Activated T-cell treated with anti-CD3 and anti-CD28 coated beads, Interleukin-2, amount 50 U/mL, for 72 hours (primary cell): ENCODE data around the gene NDUFA13. TPM values are rescaled to one million over a fixed set of nuclear protein-coding genes. Genes with fewer than 3 reads are reported as not detected.

Experiments
- ATAC-seq, 2 donors: fragments of 150-1000 bp; cut with Tn5 transposase; replicated peaks in 1 of 2; 2 replicates each; pipeline ENCODE4 v1.10.0; 2021; ENCODE audit warnings: moderate library complexity in 2 of 2, mild to moderate bottlenecking in 1 of 2
- DNase-seq, 2 donors: peaks; one replicate each; pipeline ENCODE4 v3.0.0; 2021 to 2022; ENCODE audit warnings: mixed read lengths in 1 of 2
- H3K27ac Mint-ChIP-seq: one replicate; pipeline ENCODE4 v1.8.0; 2022; ENCODE audit warnings: mild to moderate bottlenecking, moderate library complexity, mixed read lengths
- H3K27me3 Mint-ChIP-seq: one replicate; pipeline ENCODE4 v1.8.0; 2022; ENCODE audit warnings: low read depth, mixed read lengths
- H3K36me3 Mint-ChIP-seq, 2 donors: one replicate each; pipeline ENCODE4 v1.8.0; 2022; ENCODE audit warnings: mixed read lengths in 2 of 2, mild to moderate bottlenecking in 1 of 2; ENCODE audit not compliant: insufficient read depth in 2 of 2
- H3K4me1 Mint-ChIP-seq: one replicate; pipeline ENCODE4 v1.8.0; 2022; ENCODE audit warnings: low read depth, mixed read lengths
- H3K4me3 Mint-ChIP-seq, 2 donors: one replicate each; pipeline ENCODE4 v1.8.0; 2022; ENCODE audit warnings: mild to moderate bottlenecking in 2 of 2, mixed read lengths in 2 of 2, moderate library complexity in 2 of 2
- H3K9me3 Mint-ChIP-seq, 2 donors: one replicate each; pipeline ENCODE4 v1.8.0; 2022; ENCODE audit warnings: mixed read lengths in 2 of 2
- total RNA-seq, 2 donors: library from RNA; stranded (reverse); gene quantifications; one replicate each; pipeline ENCODE4 v1.2.3, GENCODE V29; 2022

NDUFA13 gene
- total RNA-seq, 2 donors from 2014 or later = 229 to 263 TPM

DNA sequence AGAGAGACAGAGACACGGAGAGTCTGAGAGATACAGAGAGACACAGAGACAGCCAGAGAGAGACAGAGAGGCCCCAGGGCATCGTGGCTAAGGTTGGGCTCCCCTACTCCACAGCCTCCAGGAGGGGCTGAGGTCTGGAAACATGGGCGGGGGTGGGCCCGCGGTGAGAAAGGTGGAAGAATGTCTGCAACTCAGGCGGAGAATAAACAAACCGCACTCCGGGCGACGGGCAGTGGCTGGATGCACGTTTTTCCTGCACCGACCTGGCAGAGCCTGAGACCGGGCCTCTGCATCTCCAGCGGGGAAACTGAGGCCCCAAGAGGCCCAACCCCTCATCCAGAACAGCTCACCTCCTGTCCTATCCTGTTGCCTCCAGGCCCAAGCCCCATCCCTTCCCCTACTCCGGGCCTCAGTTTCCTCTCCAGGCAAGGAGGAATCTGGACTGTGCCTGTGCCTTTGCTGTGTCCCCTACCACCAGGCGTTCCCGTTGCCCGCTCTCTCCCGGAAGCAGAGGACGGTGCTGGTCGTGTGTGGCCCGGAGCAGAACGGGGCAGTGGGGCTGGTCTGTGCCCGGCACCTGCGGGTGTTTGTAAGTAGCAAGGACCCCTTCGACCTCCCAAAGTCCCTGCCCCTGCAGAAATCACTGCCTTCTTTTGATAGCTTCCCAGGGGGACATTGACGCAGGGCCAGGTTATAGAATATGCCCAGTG, 18.7 kb downstream of the NDUFA13 start:
- no peak for DNase-seq
- H3K9me3 Mint-ChIP-seq = no peaks in the 10 kb centered on the region
- no peak overlapping the region for H3K27ac Mint-ChIP-seq
- H3K27me3 Mint-ChIP-seq = peaks cover 20% of the 10 kb centered on the region
- ATAC-seq = no peak
- H3K36me3 Mint-ChIP-seq = peaks cover 0 to 5% of the 10 kb centered on the region in 2 donors
- no peak overlapping the region for H3K4me3 Mint-ChIP-seq
- peaks cover 22% of the 10 kb centered on the region for H3K4me1 Mint-ChIP-seq

DNA sequence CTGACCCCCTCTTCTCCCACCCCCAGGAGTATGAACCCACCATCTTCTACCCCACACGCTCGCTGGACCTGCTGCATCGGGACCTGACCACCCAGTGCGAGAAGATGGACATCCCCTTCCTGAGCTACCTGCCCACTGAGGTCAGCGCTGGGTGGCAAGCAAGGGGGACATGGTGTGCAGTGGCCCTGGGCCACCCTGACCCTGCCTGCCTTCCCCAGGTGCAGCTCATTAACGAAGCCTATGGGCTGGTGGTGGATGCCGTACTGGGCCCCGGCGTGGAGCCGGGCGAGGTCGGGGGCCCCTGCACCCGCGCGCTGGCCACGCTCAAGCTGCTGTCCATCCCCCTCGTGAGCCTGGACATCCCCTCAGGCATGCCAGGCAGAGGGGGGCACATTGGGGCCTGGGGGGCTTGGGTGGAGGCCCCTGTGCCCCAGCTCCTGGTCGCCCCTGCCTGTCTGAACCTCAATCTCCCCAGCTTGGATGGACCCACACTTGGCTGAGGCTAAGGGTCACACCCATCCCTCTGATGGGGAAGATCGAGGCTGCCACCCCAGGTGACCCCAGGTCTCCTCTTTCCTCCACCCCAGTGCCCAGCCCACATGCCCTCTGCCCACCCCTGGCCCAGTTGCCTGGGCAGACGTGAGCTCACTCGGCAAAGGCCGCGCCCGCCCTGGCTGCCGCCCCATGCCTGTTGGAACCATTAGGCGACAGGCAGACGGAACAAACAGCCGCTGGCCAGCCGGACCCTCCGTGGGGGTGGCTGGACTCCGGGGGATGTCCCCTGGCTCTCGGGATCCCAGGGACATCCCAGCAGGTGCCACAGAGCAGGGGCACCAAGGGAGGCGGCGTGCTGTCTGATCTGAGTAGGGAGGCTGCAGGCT, 19.5 kb downstream of the NDUFA13 start:
- Mint-ChIP-seq H3K27ac (no peak overlapping the region), H3K4me3 (no peak overlapping the region), H3K9me3 (no peaks in the 10 kb centered on the region), H3K4me1 (peaks cover 23% of the 10 kb centered on the region), H3K27me3 (peaks cover 20% of the 10 kb centered on the region), H3K36me3 (peaks cover 0 to 5% of the 10 kb centered on the region in 2 donors)
- no peak for ATAC-seq
- no peak for DNase-seq

DNA sequence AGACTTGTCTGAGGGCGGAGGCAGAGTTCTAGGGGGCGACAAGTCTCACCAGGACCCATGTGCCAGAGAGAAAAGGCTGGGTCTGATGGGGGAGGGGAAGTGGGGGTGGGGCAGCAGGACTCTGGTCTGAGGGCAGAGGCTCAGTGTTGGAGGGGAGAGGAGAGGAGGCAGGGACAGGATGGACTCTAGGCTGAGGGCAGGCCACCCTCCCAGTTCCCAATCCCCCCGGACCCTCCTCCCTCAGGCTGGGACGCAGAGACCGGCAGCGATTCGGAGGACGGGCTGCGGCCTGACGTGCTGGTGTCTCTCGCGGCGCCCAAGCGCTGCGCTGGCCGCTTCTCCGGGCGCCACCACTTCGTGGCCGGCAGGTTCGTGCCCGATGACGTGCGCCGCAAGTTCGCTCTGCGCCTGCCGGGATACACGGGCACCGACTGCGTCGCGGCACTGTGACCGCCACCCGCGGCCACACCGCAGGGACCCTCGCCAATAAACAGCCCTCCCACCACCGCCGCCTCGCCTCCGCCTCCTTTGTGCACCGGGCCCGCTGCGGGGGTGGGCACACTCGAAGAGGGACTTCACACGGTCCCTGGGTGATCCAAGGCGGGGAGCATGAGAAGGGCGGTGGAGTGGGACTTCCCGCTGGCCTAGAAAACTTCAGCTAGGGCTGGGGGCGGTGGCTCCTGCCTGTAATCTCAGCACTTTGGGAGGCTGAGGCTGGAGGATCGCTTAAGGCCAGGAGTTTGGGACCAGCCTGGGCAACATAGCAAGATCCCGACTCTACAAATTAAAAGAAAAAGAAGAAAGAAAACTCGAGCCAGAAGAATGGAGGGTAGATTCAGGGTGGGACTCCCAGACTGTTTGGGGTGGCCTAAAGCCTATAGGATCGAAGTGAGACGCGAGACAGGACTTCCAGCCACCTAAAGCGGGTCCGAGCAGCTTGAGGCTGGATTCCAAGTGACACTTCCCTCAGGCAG, 21.3 kb downstream of the NDUFA13 start:
- no peak overlapping the region for H3K27ac Mint-ChIP-seq
- peaks cover 20% of the 10 kb centered on the region for H3K27me3 Mint-ChIP-seq
- DNase-seq (no peak), ATAC-seq (no peak)
- peaks cover 0 to 1% of the 10 kb centered on the region in 2 donors for H3K36me3 Mint-ChIP-seq
- peaks cover 26% of the 10 kb centered on the region for H3K4me1 Mint-ChIP-seq
- peak overlapping the region; percentile 64 to 78 for H3K4me3 Mint-ChIP-seq
- H3K9me3 Mint-ChIP-seq = no peaks in the 10 kb centered on the region

DNA sequence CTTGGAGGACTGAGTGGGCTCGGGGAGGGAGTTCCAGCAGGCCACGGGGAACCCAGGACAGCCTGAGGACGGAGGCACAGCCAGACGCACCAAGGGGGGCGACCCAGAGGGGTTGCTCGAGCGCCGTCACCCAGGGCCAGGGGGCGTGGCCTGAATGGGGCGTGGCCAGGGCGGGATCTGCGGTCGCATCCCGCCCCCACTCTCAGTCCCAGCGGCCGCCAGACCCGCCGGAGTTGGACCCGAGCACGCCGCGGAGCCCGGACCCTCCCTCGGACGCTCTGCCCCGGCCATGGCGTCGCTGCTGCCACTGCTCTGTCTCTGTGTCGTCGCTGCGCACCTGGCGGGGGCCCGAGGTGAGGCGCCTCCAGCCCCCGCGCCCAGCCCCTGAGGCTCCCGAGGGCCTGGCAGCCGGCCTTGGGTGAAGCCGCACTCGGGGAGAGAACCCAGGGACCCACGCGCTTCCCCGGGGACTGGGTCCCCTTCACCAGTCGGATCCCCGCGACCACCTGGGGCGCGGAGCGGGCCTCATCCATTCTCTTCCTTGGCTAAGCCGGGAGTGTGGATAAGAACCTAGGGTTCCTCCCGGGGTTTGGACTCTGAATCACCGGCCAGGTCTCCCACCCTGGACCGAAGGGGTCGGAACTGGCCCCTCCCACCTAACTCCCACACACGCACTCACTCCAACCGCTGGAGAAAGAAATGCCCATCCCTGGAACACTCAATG, 22.2 kb downstream of the NDUFA13 start, which contains the start of gene CILP2:
Gene CILP2, plus strand, starts transcription at position 205 of the 724 bp plus-strand sequence. Its CDS starts 85 bp downstream, at position 290.
- H3K4me1 Mint-ChIP-seq = peaks cover 25% of the 10 kb centered on the region
- DNase-seq (peak; percentile 41 to 55), ATAC-seq (peak; percentile 5 to 10)
- H3K4me3 Mint-ChIP-seq = peak within 1 kb of the TSS; percentile 67 to 78
- no peak within 1 kb of the TSS for H3K27ac Mint-ChIP-seq
- H3K27me3 Mint-ChIP-seq = peaks cover 20% of the 10 kb centered on the region
- H3K36me3 Mint-ChIP-seq = peaks cover 0 to 1% of the 10 kb centered on the region in 2 donors
- no peaks in the 10 kb centered on the region for H3K9me3 Mint-ChIP-seq

DNA sequence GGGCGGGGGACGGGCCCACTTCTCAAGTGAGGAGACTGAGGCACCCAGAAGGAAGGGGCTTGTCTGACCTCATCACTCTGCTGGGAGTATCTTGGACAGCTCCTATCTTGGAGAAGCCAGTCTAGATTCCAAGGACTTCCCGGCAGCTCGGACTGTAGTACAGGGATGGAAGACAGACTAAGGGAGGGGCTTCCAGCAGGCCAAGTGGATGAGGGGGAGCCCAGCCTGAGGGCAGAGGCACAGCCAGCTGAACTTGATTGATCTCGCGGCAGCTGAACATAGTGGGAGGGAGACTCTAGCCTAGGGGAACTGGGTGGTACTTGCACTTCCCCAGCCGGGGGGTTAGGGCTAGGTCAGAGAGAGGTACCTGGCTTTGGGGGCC, 22.8 kb downstream of the NDUFA13 start:
- Mint-ChIP-seq H3K27ac (no peak overlapping the region), H3K4me3 (peak overlapping the region; percentile 65 to 67), H3K9me3 (no peaks in the 10 kb centered on the region), H3K36me3 (peaks cover 0 to 1% of the 10 kb centered on the region in 2 donors), H3K27me3 (peaks cover 20% of the 10 kb centered on the region), H3K4me1 (peaks cover 25% of the 10 kb centered on the region)
- no peak for ATAC-seq
- no peak for DNase-seq

- ATAC-seq = no peak
- peak overlapping the region in 1 of 2 donors; percentile 49 for H3K4me3 Mint-ChIP-seq
- peaks cover 25% of the 10 kb centered on the region for H3K4me1 Mint-ChIP-seq
- H3K27me3 Mint-ChIP-seq = peaks cover 20% of the 10 kb centered on the region
- H3K36me3 Mint-ChIP-seq = peaks cover 0 to 1% of the 10 kb centered on the region in 2 donors
- H3K9me3 Mint-ChIP-seq = no peaks in the 10 kb centered on the region
- DNase-seq = no peak
- no peak overlapping the region for H3K27ac Mint-ChIP-seq
Observed at GRCh38 chr19:19539698-19540063, 23.7 kb downstream of the NDUFA13 start.

DNA sequence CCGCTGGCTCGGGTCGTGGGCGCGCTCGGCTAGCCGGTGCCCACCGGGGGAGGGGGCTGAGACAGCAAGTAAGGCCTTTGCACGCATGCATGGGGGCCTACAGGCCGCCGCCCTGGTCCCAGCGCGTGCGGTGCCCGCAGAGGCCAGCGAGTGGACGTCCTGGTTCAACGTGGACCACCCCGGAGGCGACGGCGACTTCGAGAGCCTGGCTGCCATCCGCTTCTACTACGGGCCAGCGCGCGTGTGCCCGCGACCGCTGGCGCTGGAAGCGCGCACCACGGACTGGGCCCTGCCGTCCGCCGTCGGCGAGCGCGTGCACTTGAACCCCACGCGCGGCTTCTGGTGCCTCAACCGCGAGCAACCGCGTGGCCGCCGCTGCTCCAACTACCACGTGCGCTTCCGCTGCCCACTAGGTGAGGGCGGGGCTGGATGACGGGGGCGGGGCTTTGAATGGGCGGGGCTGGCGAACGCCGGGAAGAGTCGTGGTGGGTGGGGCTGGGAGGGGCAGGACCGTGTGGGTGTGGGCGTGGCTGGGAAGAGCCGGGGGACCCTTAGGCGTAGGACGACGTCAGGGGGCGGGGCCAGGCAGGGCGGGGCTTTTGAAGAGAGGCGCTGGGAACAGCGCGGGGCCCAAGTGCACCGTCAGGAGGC, 24.2 kb downstream of the NDUFA13 start:
- ATAC-seq (peak; percentile 47 to 49), DNase-seq (peak; percentile 77 to 80)
- Mint-ChIP-seq H3K27me3 (peaks cover 20% of the 10 kb centered on the region), H3K9me3 (no peaks in the 10 kb centered on the region), H3K4me1 (peaks cover 25% of the 10 kb centered on the region), H3K27ac (no peak overlapping the region), H3K36me3 (peaks cover 0 to 1% of the 10 kb centered on the region in 2 donors), H3K4me3 (peak overlapping the region; percentile 70 to 85)

DNA sequence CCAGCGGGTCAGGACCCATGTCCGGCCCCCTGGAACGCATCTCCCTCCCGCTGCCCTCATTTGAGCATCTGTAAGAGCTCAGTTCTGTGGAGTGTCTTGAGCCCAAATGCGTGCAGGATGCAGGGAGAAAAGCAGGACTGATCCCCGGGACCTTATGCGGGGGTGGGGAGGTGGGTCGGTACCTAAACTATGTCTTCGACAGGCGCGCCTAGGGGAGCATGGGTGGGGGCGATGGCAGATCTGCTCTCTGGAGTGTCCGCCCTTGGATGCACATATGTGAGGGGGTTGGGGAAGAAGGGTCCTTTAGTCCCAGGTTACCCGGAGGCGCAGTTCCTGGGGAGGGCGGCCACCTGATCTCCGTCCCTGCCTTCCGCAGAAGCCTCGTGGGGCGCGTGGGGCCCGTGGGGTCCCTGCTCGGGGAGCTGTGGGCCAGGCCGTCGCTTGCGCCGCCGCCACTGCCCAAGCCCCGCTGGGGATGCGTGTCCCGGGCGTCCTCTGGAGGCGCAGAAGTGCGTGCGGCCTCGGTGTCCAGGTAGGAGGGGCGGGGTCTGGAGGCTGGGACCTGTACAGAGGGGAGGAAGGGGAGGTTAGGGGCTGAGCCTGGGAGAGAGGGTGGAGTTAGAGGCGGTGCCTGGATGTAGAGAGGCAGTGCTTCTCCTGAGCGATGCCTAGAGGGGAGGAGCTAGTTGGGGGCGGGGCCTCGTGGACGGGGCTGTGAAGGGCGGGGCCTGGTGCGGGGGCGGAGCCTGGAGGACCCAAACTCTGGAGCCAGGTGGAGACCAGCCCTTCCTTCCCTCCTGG, 24.9 kb downstream of the NDUFA13 start:
- Mint-ChIP-seq H3K4me3 (peak overlapping the region; percentile 70 to 85), H3K36me3 (peaks cover 0 to 1% of the 10 kb centered on the region in 2 donors), H3K27ac (no peak overlapping the region), H3K4me1 (peaks cover 25% of the 10 kb centered on the region), H3K9me3 (no peaks in the 10 kb centered on the region), H3K27me3 (peaks cover 20% of the 10 kb centered on the region)
- ATAC-seq (peak; percentile 81 to 86), DNase-seq (peak; percentile 86 to 87)

- Mint-ChIP-seq H3K9me3 (no peaks in the 10 kb centered on the region), H3K4me1 (peaks cover 24% of the 10 kb centered on the region), H3K36me3 (peaks cover 0 to 1% of the 10 kb centered on the region in 2 donors), H3K27ac (no peak overlapping the region), H3K4me3 (peak overlapping the region in 1 of 2 donors; percentile 85), H3K27me3 (peaks cover 19% of the 10 kb centered on the region)
- DNase-seq = no peak
- ATAC-seq = no peak
Observed at GRCh38 chr19:19541616-19542015, 25.6 kb downstream of the NDUFA13 start.

DNA sequence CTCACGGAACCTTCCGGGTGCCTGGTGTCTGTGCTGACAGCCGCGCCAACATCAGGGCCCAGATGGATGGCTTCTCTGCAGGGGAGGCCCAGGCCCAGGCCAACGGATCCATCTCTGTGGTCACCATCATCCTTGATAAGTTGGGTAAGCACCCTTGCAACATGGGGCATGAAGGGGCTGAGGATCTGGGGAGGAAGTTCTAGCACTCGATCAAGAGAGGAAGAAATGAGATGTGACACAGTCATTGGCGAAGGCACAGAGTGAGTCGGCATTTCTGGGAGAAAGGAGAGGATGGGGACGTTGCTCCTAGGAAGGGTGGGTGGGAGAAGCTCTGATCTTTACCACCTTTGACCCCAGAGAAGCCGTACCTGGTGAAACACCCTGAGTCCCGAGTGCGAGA, 26.5 kb downstream of the NDUFA13 start:
- Mint-ChIP-seq H3K27ac (no peak overlapping the region), H3K36me3 (peaks cover 0 to 1% of the 10 kb centered on the region in 2 donors), H3K4me1 (peaks cover 21% of the 10 kb centered on the region)

DNA sequence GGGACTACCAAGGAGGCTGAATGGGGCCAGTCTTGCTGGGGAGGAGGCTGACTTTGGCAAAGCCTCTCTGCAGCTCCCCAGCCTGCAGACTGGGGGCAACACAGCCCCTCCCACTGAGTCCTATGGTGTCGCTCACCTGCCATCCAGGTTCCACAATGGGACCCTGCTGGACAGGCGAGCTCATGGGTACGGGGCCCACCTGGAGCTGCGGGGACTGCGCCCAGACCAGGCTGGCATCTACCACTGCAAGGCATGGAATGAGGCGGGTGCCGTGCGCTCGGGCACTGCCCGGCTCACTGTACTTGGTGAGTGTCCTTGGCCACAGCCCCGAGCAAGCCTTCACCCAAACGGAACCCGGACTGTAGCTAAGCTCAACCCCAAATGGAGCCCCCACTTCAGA, 27.1 kb downstream of the NDUFA13 start:
- Mint-ChIP-seq H3K36me3 (peaks cover 0 to 1% of the 10 kb centered on the region in 2 donors), H3K27me3 (peaks cover 14% of the 10 kb centered on the region), H3K4me3 (no peak overlapping the region), H3K27ac (no peak overlapping the region), H3K9me3 (no peaks in the 10 kb centered on the region), H3K4me1 (peaks cover 21% of the 10 kb centered on the region)
- no peak for DNase-seq
- no peak for ATAC-seq

More for the DNA sequence above, 26.5 kb downstream of the NDUFA13 start:
- peaks cover 14% of the 10 kb centered on the region for H3K27me3 Mint-ChIP-seq
- ATAC-seq = no peak
- no peak for DNase-seq
- H3K9me3 Mint-ChIP-seq = no peaks in the 10 kb centered on the region
- H3K4me3 Mint-ChIP-seq = no peak overlapping the region
